Stimulated activated naive CD8-positive, alpha-beta T cell treated with anti-CD3 and anti-CD28 coated beads, Interleukin-15, Interleukin-2, amounts not matched to agents 100 ng/mL and 50 ng/mL, for 24 hours (primary cell): ENCODE data around the gene ENTHD1.

Experiments used
- H3K27ac Mint-ChIP-seq: one replicate; pipeline ENCODE4 v1.8.0; 2021; ENCODE audit warnings: mild to moderate bottlenecking, mixed read lengths
- H3K27me3 Mint-ChIP-seq: one replicate; pipeline ENCODE4 v1.8.0; 2021; ENCODE audit warnings: mixed read lengths
- H3K36me3 Mint-ChIP-seq: one replicate; pipeline ENCODE4 v1.8.0; 2021; ENCODE audit warnings: low read depth, mixed read lengths
- H3K4me1 Mint-ChIP-seq: one replicate; pipeline ENCODE4 v1.8.0; 2021; ENCODE audit warnings: low read depth, mixed read lengths
- H3K4me3 Mint-ChIP-seq: one replicate; pipeline ENCODE4 v1.8.0; 2021; ENCODE audit warnings: mild to moderate bottlenecking, mixed read lengths
- H3K9me3 Mint-ChIP-seq: one replicate; pipeline ENCODE4 v1.8.0; 2021; ENCODE audit warnings: mixed read lengths

ENTHD1 gene

DNA sequence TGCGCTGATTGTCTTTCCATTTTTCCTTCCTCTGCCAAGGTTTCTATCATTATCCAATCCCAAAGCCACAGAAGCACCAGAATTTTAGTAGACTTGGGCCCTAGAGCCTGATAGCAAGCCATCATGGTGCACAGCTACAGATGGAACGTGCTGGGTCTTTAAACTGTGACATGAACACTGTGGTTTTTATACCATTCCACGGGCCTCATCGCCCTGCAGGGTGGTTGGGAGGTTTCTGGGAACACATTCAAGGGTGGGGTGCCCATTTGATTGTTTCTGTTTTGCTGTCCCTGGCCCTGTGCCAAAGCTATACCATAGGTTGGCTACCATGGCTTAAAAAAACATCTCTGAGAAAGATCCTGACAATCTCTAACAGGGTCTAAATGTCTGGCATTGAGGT is 171.1 kb downstream of the ENTHD1 start:
- no peak overlapping the region for H3K4me3 Mint-ChIP-seq
- H3K27me3 Mint-ChIP-seq, result peaks cover 7% of the 10 kb centered on the region
- H3K9me3 Mint-ChIP-seq, result no peaks in the 10 kb centered on the region
- no peaks in the 10 kb centered on the region for H3K36me3 Mint-ChIP-seq
- H3K27ac Mint-ChIP-seq, result no peak overlapping the region
- H3K4me1 Mint-ChIP-seq, result no peaks in the 10 kb centered on the region

DNA sequence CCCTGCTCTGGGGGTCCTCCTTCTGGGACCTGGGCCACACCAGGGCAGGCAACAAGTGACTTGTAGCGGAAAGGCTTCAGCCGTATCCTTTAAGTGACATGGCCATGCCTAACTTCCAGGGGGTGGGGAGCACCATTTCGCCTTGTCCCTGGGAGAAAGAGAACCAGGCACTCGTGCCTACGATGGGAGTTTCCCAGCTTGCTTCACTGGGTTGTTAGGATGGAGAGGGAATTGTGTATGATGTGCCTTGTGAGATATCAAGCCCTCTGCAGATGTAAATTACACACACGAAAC is 171.6 kb downstream of the ENTHD1 start:
- H3K36me3 Mint-ChIP-seq, result no peaks in the 10 kb centered on the region
- no peak overlapping the region for H3K27ac Mint-ChIP-seq
- H3K27me3 Mint-ChIP-seq, result peaks cover 7% of the 10 kb centered on the region
- H3K9me3 Mint-ChIP-seq, result no peaks in the 10 kb centered on the region
- H3K4me3 Mint-ChIP-seq, result no peak overlapping the region
- H3K4me1 Mint-ChIP-seq, result no peaks in the 10 kb centered on the region

DNA sequence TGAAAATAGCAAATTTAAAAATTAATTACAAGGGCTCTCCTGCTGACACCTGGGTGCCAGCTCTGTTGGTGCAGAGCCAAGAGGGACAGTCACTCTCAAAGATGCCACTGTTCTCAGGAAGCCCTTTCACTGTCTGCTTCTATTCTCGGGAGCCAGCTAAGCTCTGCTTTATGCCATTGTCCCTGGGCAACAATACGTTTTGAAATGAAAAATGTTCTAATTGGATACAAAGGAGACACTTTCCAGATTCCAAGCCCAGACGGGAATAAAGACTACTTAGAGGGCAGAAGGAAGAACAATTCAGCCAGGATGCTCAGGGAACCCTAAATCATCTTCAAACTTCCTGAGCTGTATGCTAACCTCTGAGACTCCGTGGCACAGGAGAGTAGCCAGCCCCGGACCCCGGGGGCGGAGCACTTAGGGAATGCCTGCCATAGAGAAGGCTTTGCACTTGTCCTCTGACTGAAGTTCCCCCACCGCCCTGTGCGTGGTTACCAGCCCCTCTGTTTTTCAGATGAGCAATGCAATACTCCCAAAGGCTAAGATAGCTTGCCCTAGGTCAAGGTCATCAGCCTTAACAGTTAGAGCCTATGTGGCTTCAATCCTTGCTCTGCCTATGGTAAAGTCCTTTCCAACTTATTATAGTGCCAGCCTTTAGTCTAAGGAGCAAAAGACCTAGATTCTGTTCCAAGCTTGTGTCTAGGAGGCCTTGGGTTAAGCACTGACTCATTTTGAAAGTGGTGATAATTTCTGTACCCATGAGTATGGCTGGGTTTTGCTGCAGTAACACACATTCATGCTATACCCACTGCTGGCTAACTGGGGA is 172.1 kb downstream of the ENTHD1 start:
- H3K27me3 Mint-ChIP-seq, result peaks cover 4% of the 10 kb centered on the region
- H3K4me3 Mint-ChIP-seq, result no peak overlapping the region
- H3K9me3 Mint-ChIP-seq, result no peaks in the 10 kb centered on the region
- no peak overlapping the region for H3K27ac Mint-ChIP-seq
- H3K36me3 Mint-ChIP-seq, result no peaks in the 10 kb centered on the region
- no peaks in the 10 kb centered on the region for H3K4me1 Mint-ChIP-seq

DNA sequence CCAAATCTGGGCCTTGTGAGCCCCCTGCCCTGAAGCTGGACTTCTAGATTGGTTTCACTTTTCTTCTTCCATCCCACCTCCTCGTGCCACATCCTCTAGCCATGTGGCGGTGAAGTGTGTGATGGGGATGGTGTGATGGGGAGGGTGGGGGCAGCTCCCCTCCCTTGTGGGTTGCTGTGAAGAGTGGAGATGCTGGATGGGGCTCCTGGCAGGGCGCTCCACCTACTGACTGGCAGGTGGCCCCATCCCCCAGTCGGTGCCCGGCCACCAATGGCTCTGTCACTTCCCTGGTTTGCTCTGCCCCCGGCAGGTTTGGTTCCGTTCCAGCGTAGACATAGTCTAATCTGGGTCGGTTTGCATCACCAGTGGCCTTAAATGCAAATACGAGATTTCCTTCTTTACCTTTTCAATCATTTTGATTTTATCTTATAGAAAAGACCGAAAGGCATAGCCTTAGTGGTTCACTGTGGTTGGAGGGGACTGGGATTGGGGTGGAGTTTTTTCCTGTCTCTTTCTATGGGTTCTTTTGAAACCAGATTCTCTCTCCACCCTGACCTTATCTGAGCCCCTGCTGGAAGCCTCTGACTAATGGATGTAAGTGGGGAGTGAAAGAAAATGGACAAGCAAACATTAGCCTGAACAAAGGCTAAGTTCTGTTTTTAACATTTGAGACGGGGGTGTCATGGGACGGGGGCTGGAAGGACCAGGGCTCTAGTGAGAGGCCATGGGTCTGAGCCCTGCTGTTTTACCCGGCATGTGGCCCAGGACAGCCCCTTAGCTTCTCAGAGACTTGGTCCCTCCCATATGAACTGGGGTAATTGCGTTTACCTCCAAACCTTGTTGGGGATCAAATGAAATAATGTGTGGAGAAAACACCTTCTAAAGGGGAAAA is 173.8 kb downstream of the ENTHD1 start:
- Mint-ChIP-seq H3K36me3 (no peaks in the 10 kb centered on the region), H3K9me3 (no peaks in the 10 kb centered on the region), H3K4me3 (no peak overlapping the region), H3K27ac (no peak overlapping the region), H3K27me3 (peaks cover 3% of the 10 kb centered on the region), H3K4me1 (no peaks in the 10 kb centered on the region)

DNA sequence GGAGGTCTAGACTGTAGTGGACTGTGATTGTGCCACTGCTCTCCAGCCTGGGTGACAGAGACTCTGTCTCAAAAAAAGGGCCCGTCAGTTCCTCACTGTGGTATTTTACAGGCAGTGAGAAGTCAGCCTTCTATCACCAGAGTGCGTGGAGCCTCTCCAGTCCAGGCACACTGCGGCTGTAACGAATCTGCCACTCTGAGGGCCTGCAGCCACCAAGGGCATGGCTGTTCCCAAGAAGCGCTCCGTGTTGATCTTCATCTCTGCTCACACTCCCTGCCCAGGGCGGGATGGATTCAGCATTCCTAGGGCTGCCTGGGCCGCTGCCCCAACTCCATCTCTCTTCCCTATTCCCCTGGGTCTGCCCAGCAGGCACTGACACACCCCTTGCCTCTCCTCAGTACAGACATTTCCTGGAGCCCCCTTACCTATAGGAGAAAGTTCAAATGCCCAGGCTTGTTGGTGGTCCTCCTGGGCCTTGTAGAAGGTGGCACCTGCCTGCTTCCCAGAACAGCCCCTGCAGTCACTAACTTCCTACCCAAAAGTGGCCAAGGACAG is 174.6 kb downstream of the ENTHD1 start:
- Mint-ChIP-seq H3K4me1 (no peaks in the 10 kb centered on the region), H3K9me3 (no peaks in the 10 kb centered on the region), H3K36me3 (no peaks in the 10 kb centered on the region), H3K4me3 (no peak overlapping the region), H3K27ac (no peak overlapping the region), H3K27me3 (peaks cover 3% of the 10 kb centered on the region)

DNA sequence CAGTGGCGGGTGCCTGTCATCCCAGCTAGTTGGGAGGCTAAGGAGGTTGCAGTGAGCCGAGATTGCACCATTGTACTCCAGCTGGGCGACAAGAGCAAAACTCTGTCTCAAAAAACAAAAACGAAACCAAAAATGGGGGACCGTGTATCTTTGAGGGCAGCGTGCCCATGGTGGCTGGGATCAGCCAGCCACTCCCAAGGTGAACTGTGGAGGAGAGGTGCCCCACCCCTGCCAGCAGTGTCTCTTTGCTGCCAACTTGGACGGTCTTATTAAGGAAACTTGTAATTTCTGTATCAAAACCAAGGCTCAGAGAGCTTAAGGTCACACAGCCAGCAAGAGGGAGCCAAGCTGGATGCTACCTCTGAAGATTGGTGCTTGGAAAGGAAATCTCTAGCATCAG is 175.4 kb downstream of the ENTHD1 start:
- Mint-ChIP-seq H3K9me3 (no peaks in the 10 kb centered on the region), H3K4me3 (no peak overlapping the region), H3K27ac (no peak overlapping the region), H3K4me1 (no peaks in the 10 kb centered on the region), H3K27me3 (peaks cover 3% of the 10 kb centered on the region), H3K36me3 (no peaks in the 10 kb centered on the region)

DNA sequence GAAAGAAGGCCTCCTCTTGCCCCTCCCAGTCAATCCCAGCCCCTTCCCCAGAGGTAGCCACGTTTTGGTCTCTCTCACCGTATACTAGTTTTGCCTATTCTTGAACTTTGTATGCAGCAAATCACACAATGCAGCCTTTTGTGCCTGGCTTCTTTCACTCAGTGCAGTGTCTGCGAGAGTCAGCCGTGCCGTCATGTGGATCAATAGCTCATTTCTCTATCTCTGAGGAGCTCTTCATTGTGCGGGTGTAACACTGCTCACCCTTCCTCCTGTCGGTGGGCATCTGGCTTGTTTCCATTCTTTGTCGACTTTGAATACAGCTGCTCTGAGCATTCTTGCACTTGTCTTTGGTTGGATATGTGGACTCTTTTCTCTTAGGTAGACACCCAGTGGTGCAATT is 176.5 kb downstream of the ENTHD1 start:
- Mint-ChIP-seq H3K9me3 (no peaks in the 10 kb centered on the region), H3K27me3 (peaks cover 3% of the 10 kb centered on the region), H3K27ac (no peak overlapping the region), H3K36me3 (no peaks in the 10 kb centered on the region), H3K4me3 (no peak overlapping the region), H3K4me1 (no peaks in the 10 kb centered on the region)

DNA sequence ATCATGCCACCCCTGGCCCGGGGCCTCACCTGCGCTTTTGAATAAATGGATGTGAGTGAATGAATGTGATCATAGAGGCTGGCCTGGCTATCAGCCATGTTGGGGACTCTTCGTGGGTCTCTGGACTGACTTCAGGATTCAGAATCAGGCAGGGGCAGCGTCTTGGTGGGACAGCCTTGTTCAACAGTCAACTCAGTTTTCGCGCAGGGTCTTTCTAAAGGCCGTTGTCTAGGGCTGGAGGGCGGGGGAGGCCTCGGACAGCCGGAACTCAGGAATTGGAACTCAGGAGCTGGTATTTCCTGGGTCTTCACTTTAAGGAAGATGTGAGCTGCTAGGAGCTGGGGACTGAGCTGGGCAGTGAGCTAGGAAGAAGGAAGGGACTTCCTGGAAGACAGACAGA is 177.0 kb downstream of the ENTHD1 start:
- H3K36me3 Mint-ChIP-seq, result no peaks in the 10 kb centered on the region
- no peak overlapping the region for H3K27ac Mint-ChIP-seq
- no peaks in the 10 kb centered on the region for H3K9me3 Mint-ChIP-seq
- peaks cover 3% of the 10 kb centered on the region for H3K27me3 Mint-ChIP-seq
- no peak overlapping the region for H3K4me3 Mint-ChIP-seq
- no peaks in the 10 kb centered on the region for H3K4me1 Mint-ChIP-seq

DNA sequence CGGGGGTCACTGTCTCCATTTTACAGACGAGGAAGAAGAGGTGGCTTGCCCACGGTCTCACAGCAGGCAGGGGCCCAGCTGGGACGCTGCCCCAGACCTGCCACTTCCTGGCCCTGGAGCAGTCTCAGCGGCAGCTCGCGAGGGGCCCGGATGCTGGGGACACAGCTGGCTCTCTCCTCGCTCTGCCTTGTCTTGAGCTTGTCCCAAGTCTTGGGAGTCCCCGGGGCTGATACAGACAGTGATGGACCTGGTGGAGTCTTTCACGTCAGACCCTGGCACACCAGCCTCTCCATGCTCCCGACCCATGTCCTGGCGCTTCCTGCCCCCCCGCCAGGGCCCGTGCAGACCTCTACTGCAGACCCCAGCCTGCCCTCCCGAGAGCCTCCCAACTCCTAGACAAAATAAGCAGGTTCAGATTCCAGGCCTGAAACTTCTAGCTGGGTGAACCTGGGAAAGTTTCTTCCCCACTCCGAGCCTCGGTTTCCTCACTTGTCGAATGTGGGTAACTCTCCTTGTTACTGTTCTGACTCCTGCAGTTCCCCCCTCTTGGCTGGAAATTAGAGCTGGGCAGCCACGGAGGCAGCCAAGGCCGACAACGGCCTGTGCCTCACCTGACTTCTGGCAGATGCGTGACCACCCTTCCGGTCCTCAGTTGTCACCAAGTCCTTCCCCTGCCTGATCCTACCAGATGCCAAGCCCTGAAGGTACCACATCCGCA is 177.6 kb downstream of the ENTHD1 start:
- H3K36me3 Mint-ChIP-seq, result no peaks in the 10 kb centered on the region
- H3K27ac Mint-ChIP-seq, result no peak overlapping the region
- no peak overlapping the region for H3K4me3 Mint-ChIP-seq
- no peaks in the 10 kb centered on the region for H3K4me1 Mint-ChIP-seq
- no peaks in the 10 kb centered on the region for H3K9me3 Mint-ChIP-seq
- peaks cover 3% of the 10 kb centered on the region for H3K27me3 Mint-ChIP-seq

DNA sequence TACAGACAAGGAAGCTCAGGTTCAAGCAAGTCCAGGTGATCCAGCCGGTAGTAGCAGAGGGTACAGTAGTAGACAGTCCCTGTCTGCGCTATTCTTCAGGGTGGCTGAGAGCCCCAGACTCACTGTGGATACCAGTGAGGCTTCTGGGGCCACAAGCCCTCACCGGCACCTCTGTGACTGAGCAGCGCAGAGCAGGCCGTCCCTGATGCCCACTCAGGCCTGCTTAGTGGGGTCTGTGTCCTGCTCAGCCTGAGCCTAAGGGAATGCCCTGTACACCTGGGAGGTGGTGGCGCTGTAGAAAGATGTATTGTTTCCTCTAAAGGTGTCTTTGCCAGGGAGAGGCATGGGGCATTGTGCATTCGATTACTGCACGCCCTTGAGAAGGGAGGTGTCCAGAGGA is 179.2 kb downstream of the ENTHD1 start:
- H3K27ac Mint-ChIP-seq, result peak overlapping the region; percentile 11
- H3K9me3 Mint-ChIP-seq, result no peaks in the 10 kb centered on the region
- H3K4me1 Mint-ChIP-seq, result no peaks in the 10 kb centered on the region
- H3K36me3 Mint-ChIP-seq, result no peaks in the 10 kb centered on the region
- no peak overlapping the region for H3K4me3 Mint-ChIP-seq
- H3K27me3 Mint-ChIP-seq, result no peaks in the 10 kb centered on the region

DNA sequence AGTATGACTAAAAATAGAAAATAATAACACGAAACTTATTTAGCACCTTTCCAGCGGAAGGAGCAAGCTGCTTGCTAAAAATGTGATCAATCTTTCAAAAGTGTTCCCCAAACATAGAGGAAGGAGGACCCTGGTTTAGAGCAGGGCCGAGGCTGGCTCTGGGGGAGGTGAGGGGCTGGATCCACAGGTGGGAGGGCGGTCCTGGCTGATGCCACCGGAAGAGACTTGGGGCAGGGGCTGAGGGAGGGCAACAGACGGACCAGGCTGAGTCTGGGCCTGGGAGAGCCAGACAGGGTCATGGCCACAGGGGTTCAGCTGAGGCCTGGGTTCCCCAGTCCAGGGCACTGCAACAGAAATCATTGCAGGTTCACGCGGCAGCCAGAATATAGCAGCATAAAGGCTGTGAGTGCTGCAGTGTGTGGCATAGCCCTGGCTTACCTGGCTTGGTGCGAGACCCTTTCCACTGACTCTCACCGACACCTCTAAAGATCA is 179.7 kb downstream of the ENTHD1 start:
- Mint-ChIP-seq H3K27ac (no peak overlapping the region), H3K27me3 (no peaks in the 10 kb centered on the region), H3K9me3 (no peaks in the 10 kb centered on the region), H3K4me1 (no peaks in the 10 kb centered on the region), H3K36me3 (no peaks in the 10 kb centered on the region), H3K4me3 (no peak overlapping the region)

DNA sequence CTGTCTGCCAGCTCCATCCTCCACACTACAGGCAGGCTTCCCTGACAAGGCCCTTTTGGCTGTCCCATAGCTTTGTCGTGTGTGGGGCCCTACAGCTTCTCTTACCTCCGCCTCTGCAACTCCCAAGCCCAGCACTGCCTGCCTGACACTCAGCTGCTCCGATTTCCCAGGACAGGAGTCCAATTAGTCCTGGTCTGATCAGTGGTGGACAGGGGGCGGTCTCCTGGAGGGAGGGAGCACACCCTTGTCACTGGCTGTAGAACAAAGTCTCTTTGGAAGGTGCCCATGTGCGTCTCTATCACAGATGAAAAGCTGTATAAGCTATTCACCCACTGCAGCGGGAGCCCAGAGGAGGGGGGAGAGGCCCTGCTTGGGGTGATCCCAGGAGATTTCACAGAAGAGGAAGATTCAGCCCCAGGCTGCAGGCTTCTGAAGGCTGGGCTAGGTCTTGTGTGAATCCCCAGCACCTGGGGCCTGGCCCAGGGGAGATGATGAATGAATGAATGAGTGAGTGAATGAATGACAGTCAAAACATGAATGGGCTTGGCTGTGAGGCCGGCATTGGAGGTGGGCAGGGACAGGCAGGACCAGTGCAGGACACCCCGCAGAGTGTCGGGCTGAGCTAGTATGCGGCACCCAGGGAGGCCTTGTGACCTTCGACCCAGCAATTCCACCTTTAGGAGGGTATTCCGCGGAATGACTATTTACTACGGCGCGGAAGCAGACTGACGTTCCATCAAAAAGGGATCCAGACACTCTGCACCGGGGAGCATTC is 180.6 kb downstream of the ENTHD1 start:
- H3K9me3 Mint-ChIP-seq, result no peaks in the 10 kb centered on the region

DNA sequence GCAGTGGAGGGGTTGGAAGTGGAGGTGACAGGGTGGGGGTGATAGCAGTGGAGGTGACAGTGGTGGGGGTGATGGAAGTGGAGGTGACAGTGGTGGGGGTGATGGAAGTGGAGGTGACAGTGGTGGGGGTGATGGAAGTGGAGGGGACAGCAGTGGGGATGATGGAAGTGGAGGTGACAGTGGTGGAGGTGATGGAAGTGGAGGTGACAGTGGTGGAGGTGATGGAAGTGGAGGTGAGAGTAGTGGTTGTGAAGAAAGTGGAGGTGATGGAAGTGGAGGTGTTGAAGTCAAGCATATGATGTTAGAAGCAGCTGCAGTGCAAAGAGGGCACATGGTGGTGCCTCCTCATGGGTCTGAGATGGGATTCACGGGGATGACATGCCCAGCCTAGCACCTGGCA is 181.5 kb downstream of the ENTHD1 start:
- Mint-ChIP-seq H3K4me3 (no peak overlapping the region), H3K27ac (no peak overlapping the region)

More for the DNA sequence above, 180.6 kb downstream of the ENTHD1 start:
- H3K4me1 Mint-ChIP-seq, result no peaks in the 10 kb centered on the region
- H3K4me3 Mint-ChIP-seq, result no peak overlapping the region
- H3K27me3 Mint-ChIP-seq, result no peaks in the 10 kb centered on the region
- H3K27ac Mint-ChIP-seq, result no peak overlapping the region
- no peaks in the 10 kb centered on the region for H3K36me3 Mint-ChIP-seq

More for the DNA sequence above, 181.5 kb downstream of the ENTHD1 start:
- H3K36me3 Mint-ChIP-seq, result no peaks in the 10 kb centered on the region
- no peaks in the 10 kb centered on the region for H3K9me3 Mint-ChIP-seq
- H3K4me1 Mint-ChIP-seq, result no peaks in the 10 kb centered on the region
- H3K27me3 Mint-ChIP-seq, result no peaks in the 10 kb centered on the region
